GM12873 (cell line): ENCODE data around the gene MAP3K7.
A peak's percentile ranks its signal among the peaks of the same experiment; 100 is the strongest.

Experiments
- TF ChIP-seq, protein P1 (sequence below): IDR thresholded peaks from 2 replicates; pipeline ENCODE4 v1.5.1; 2012; ENCODE audit warnings: low read depth, mild to moderate bottlenecking, moderate library complexity, low read length, control low read depth; ENCODE audit not compliant: insufficient read depth; ENCODE audit errors: missing control alignments

MAP3K7 gene

DNA sequence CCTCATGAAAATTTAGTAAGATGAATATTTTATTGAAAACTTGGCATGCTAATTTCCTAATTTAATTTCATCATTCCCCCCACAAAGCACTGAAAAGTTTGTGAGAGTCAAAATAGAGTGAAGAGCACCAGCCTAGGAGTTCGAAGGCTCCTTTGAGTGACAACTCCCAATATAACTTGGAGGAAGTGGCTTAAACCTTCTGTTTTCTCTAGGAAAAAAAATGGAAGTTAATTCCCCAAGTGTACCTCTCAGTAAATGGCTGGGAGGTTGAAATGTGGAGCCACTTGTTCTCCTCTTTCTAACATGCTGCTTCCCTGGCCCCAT, 107.3 kb downstream of the MAP3K7 start:
- TF ChIP-seq, protein P1, sequence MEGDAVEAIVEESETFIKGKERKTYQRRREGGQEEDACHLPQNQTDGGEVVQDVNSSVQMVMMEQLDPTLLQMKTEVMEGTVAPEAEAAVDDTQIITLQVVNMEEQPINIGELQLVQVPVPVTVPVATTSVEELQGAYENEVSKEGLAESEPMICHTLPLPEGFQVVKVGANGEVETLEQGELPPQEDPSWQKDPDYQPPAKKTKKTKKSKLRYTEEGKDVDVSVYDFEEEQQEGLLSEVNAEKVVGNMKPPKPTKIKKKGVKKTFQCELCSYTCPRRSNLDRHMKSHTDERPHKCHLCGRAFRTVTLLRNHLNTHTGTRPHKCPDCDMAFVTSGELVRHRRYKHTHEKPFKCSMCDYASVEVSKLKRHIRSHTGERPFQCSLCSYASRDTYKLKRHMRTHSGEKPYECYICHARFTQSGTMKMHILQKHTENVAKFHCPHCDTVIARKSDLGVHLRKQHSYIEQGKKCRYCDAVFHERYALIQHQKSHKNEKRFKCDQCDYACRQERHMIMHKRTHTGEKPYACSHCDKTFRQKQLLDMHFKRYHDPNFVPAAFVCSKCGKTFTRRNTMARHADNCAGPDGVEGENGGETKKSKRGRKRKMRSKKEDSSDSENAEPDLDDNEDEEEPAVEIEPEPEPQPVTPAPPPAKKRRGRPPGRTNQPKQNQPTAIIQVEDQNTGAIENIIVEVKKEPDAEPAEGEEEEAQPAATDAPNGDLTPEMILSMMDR: no peak

DNA sequence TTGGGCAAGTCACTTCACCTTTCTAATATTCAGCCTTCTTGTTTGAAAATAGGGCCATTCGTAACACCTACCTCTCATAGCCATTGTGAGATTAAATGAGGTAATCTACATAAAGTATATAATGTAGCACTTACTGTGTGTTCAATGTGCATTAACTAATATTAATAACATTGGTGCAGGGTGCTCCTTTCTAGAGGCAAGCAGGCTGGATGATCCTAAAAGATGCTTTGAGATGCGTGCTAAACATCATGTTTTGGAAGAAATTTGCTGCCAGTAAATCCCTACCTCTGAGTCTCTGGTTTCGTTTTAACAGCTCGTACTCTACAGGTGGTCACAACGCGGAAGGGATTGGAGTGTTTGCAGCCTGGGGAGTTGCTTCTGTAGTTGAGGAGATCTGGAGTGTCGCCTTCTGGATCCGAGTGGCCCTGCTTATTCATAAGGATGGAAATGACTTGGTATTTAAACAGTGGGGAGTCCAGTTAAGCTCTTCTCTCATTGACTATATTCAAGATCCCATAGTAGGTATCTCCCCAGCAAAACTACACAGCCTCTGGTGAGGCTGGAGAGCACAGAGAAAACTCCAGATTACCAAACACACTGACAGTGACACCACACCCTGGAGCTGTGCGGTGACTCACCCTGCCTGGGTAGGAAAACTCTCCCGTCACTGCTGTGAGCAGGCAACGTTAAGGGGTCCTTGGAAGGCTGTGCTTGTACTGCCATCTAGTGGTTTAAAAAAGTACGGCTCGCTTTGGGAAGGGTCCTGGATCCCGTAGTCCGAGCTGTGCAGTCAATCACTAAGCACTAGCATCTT, 107.9 kb downstream of the MAP3K7 start:
- TF ChIP-seq, protein P1: peak; percentile 86

DNA sequence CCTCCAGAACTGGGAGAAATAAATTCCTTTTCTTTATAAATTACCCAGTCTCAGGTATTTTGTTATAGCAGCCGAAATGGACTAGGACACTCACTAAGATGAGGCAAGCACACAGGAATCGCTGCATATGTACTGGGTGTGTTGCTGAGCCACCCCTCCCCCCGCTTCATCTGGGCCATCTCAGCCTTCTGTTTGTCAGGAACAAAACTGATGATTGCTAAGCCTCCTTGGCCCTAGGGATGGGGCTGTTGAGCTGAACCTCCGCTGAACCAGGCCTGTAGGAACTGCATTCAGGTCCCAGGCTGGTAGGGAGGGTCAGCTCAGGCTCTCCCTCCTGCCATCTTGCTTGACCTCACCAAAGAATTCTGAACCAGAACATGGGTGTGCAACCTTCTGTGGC, 108.6 kb downstream of the MAP3K7 start:
- TF ChIP-seq, protein P1: peak; percentile 11

DNA sequence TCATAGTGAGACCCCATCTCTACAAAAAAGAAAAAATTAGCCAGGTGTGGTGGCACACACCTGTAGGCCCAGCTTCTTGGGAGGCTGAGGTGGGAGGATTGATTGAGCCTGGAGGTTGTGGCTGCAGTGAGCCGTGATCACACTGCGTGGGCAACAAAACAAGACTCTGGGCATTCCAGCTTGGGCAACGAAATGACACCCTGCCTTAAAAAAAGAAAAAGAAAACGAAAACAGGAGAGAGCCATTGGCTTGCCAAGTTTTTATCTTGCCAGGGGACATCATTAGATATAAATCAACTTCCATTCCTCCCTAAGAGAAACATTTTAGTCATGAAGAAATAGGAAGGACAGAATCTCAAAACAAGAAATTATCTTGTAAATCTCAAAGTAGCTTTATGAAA, 109.5 kb downstream of the MAP3K7 start:
- TF ChIP-seq, protein P1: no peak

DNA sequence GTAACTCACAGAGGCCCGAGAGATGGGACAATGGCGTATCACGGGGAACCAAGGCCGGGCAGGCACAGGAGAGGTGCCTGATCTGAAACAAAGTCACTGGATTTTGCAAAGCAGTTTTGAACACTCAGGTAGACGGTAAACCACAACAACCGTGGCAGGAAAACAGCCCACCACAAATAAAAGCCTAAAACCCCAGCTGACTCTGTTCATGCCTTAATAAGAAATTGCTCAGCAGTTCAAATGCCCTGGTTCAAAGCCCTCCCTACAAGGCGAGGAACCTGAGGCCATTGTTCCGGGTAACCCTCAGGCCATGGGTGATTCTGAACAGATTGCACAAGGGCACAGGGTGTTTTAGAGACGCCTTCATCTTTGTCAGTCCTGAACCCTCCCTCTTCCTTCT, 114.2 kb downstream of the MAP3K7 start:
- TF ChIP-seq, protein P1: no peak

DNA sequence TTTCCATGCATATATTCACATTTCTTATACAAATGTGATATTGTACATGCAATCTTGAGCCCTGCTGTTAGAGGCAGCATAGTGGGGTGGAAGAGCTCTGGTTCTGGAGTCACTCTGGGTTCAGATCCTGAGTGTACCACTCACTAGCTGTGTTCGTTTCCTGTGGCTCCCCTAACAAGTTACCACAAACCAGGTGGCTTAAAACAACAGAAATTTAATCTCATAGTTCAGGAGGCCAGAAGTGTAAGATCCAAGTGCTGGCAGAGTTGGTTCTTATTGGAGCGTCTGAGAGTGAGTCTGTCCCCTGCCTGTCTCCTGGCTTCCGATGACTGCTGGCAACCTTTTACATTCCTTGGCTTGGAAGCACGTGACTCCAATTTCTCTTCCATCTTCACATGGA, 115.6 kb downstream of the MAP3K7 start:
- TF ChIP-seq, protein P1: no peak

DNA sequence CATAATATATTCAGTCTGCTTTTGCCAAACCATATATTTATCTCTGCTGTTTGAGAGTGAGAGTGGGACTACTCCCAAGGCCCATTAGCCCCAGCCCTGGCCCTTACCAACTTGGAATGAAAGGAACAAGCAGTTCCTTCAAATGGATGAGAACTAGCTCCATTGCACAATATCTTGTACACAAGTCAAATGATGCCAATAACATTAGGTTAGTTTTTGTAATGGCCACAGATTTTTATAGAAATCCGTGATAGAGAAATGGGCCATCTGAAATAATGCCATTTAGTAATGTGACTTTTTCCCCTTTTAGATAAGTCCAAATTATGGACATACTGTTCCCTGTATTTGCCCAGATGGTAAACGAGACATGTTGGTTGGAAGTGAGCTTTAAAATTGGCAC, 117.0 kb downstream of the MAP3K7 start:
- TF ChIP-seq, protein P1: no peak
